IMR-90 (cell line): Measurements from ENCODE around the gene PLBD2. TPM values are rescaled to one million over a fixed set of nuclear protein-coding genes. Genes with fewer than 3 reads are reported as not detected.

ENCODE experiments used
- ATAC-seq: fragments of 200-7000 bp; cut with Tn5 transposase; 2 replicates; pipeline ENCODE4 v1.9.1; 2020; ENCODE audit warnings: low read depth, mild to moderate bottlenecking, moderate library complexity
- BruUV-seq: library from RNA; stranded (reverse); fragments of 400-500 nt; replicated peaks from 2 replicates; lab custom pipeline; 2021; lab: Mats Ljungman, UMichigan
- CTCF ChIA-PET: fragments of 300-600 bp; formaldehyde crosslinking; extraction: SDS; loops from one replicate; lab custom pipeline; 2021; ENCODE audit warnings: antibody characterized with exemption; lab: Yijun Ruan, JAX
- POLR2A ChIA-PET: fragments of 300-600 bp; sonication (Branson Sonifier 250); formaldehyde crosslinking; loops from one replicate; lab custom pipeline; 2022; ENCODE audit warnings: antibody characterized with exemption; ENCODE audit not compliant: unreplicated experiment; lab: Charles Lee
- DNase-seq: peaks from one replicate; pipeline ENCODE4 v3.0.0; 2013
- H2AFZ ChIP-seq: replicated peaks from 2 replicates; pipeline ENCODE3; 2013; ENCODE audit warnings: low read length, mild to moderate bottlenecking; ENCODE audit not compliant: poor library complexity
- H2AK5ac ChIP-seq: 2 replicates; pipeline ENCODE4 v1.6.1; 2013; ENCODE audit warnings: low read depth, low read length, inconsistent platforms
- H2AK9ac ChIP-seq: replicated peaks from 2 replicates; pipeline ENCODE3; 2013; ENCODE audit warnings: mild to moderate bottlenecking, low read depth, low read length, moderate library complexity; ENCODE audit not compliant: poor library complexity
- H2BK120ac ChIP-seq: 2 replicates; pipeline ENCODE4 v1.6.1; 2013; ENCODE audit warnings: low read depth, low read length, inconsistent platforms
- H2BK15ac ChIP-seq: 3 replicates; pipeline ENCODE4 v1.6.1; 2013; ENCODE audit warnings: low read depth, low read length, inconsistent platforms
- H2BK20ac ChIP-seq: 2 replicates; pipeline ENCODE4 v1.6.1; 2013; ENCODE audit warnings: low read depth, mild to moderate bottlenecking, inconsistent platforms, low read length, moderate library complexity
- H2BK5ac ChIP-seq: 2 replicates; pipeline ENCODE4 v1.6.1; 2013; ENCODE audit warnings: mild to moderate bottlenecking, low read depth, low read length, inconsistent platforms; ENCODE audit not compliant: poor library complexity, severe bottlenecking
- H3K14ac ChIP-seq: replicated peaks from 2 replicates; pipeline ENCODE4 v1.6.1; 2013; ENCODE audit warnings: low read depth, low read length, inconsistent platforms
- H3K18ac ChIP-seq: 2 replicates; pipeline ENCODE4 v1.6.1; 2013; ENCODE audit warnings: low read depth, low read length, control low read depth
- H3K23ac ChIP-seq: 2 replicates; pipeline ENCODE4 v1.6.1; 2013; ENCODE audit warnings: low read depth, low read length, inconsistent platforms
- H3K27ac ChIP-seq: 2 replicates; pipeline ENCODE4 v1.5.1; 2013; ENCODE audit warnings: mild to moderate bottlenecking, control low read depth, low read length; ENCODE audit not compliant: insufficient read depth
- H3K27me3 ChIP-seq: 2 replicates; pipeline ENCODE4 v1.6.1; 2013; ENCODE audit warnings: low read length; ENCODE audit not compliant: control insufficient read depth, insufficient read depth
- H3K36me3 ChIP-seq: 2 replicates; pipeline ENCODE4 v1.6.1; 2013; ENCODE audit warnings: low read length, mixed read lengths; ENCODE audit not compliant: control insufficient read depth, insufficient read depth
- H3K4ac ChIP-seq: 2 replicates; pipeline ENCODE4 v1.6.1; 2013; ENCODE audit warnings: low read depth, low read length, inconsistent platforms
- H3K4me1 ChIP-seq: 2 replicates; pipeline ENCODE4 v1.6.1; 2013; ENCODE audit warnings: low read length, mixed read lengths; ENCODE audit not compliant: control insufficient read depth, insufficient read depth
- H3K4me2 ChIP-seq: 2 replicates; pipeline ENCODE4 v1.6.1; 2013; ENCODE audit warnings: low read depth, mild to moderate bottlenecking, control low read depth, low read length, moderate library complexity
- H3K4me3 ChIP-seq: 2 replicates; pipeline ENCODE4 v1.5.1; 2013; ENCODE audit warnings: low read depth, mild to moderate bottlenecking, control low read depth, low read length, moderate library complexity; ENCODE audit not compliant: insufficient read depth
- H3K56ac ChIP-seq: 2 replicates; pipeline ENCODE4 v1.6.1; 2013; ENCODE audit warnings: low read length, inconsistent platforms; ENCODE audit not compliant: insufficient read depth; ENCODE audit errors: extremely low read depth
- H3K79me1 ChIP-seq, 2 experiments: 2 replicates each; pipeline ENCODE4 v1.6.1; 2013; ENCODE audit warnings: low read length in 2 of 2, inconsistent platforms in 1 of 2, low read depth in 1 of 2
- H3K9ac ChIP-seq: 2 replicates; pipeline ENCODE4 v1.6.1; 2013; ENCODE audit warnings: low read depth, low read length, control low read depth
- H3K9me1 ChIP-seq: 2 replicates; pipeline ENCODE4 v1.6.1; 2013; ENCODE audit warnings: low read length, inconsistent platforms; ENCODE audit not compliant: insufficient read depth
- H3K9me3 ChIP-seq: 2 replicates; pipeline ENCODE4 v1.6.1; 2013; ENCODE audit warnings: low read length; ENCODE audit not compliant: control insufficient read depth, insufficient read depth
- H4K20me1 ChIP-seq: 2 replicates; pipeline ENCODE4 v1.6.1; 2013; ENCODE audit warnings: low read length, inconsistent platforms; ENCODE audit not compliant: insufficient read depth
- H4K5ac ChIP-seq: 2 replicates; pipeline ENCODE4 v1.6.1; 2013; ENCODE audit warnings: mild to moderate bottlenecking, low read depth, low read length, control low read depth
- H4K8ac ChIP-seq, 2 experiments: 2 replicates each; pipeline ENCODE4 v1.6.1; 2013; ENCODE audit warnings: low read depth in 2 of 2, low read length in 2 of 2, control low read depth in 1 of 2, inconsistent platforms in 1 of 2
- H4K91ac ChIP-seq: 2 replicates; pipeline ENCODE4 v1.6.1; 2013; ENCODE audit warnings: low read depth, low read length, inconsistent platforms; ENCODE audit not compliant: insufficient read depth
- BHLHE40 ChIP-seq: fragments of 150-350 bp; IDR thresholded peaks from 2 replicates; pipeline ENCODE4 v1.6.1; 2016; ENCODE audit warnings: mild to moderate bottlenecking, low read depth, low read length
- CEBPB ChIP-seq: IDR thresholded peaks from 2 replicates; pipeline ENCODE4 v1.6.1; 2012; ENCODE audit warnings: low read depth, low read length, improper control_type of control experiment
- CHD1 ChIP-seq: IDR thresholded peaks from 2 replicates; pipeline ENCODE4 v1.6.1; 2012; ENCODE audit warnings: low read depth, low read length, improper control_type of control experiment
- CTCF ChIP-seq: conservative IDR thresholded peaks from 2 replicates; pipeline ENCODE4 v1.5.1; 2012; ENCODE audit warnings: mild to moderate bottlenecking, low read depth, low read length, improper control_type of control experiment
- ELK1 ChIP-seq: fragments of 150-350 bp; IDR thresholded peaks from 2 replicates; pipeline ENCODE4 v1.6.1; 2016; ENCODE audit warnings: low read depth, mild to moderate bottlenecking, low read length, moderate library complexity, borderline replicate concordance
- FOS ChIP-seq: fragments of 150-350 bp; IDR thresholded peaks from 2 replicates; pipeline ENCODE4 v1.6.1; 2016; ENCODE audit warnings: low read depth, low read length
- MAFK ChIP-seq: IDR thresholded peaks from 2 replicates; pipeline ENCODE4 v1.6.1; 2012; ENCODE audit warnings: low read depth, low read length, improper control_type of control experiment
- MAZ ChIP-seq: IDR thresholded peaks from 2 replicates; pipeline ENCODE4 v1.6.1; 2012; ENCODE audit warnings: low read depth, mild to moderate bottlenecking, low read length, improper control_type of control experiment, moderate library complexity, borderline replicate concordance
- MXI1 ChIP-seq: IDR thresholded peaks from 2 replicates; pipeline ENCODE4 v1.6.1; 2012; ENCODE audit warnings: low read depth, mild to moderate bottlenecking, low read length, moderate library complexity, borderline replicate concordance
- NFE2L2 ChIP-seq: fragments of 150-350 bp; IDR thresholded peaks from 2 replicates; pipeline ENCODE4 v1.6.1; 2016; ENCODE audit warnings: low read depth, mild to moderate bottlenecking, low read length
- POLR2A ChIP-seq: IDR thresholded peaks from 2 replicates; pipeline ENCODE4 v1.6.1; 2012; ENCODE audit warnings: mild to moderate bottlenecking, low read depth, low read length
- RAD21 ChIP-seq: IDR thresholded peaks from 2 replicates; pipeline ENCODE4 v1.6.1; 2012; ENCODE audit warnings: low read length, improper control_type of control experiment
- RCOR1 ChIP-seq: IDR thresholded peaks from 2 replicates; pipeline ENCODE4 v1.6.1; 2012; ENCODE audit warnings: mild to moderate bottlenecking, low read length, improper control_type of control experiment; ENCODE audit not compliant: insufficient replicate concordance
- RFX5 ChIP-seq: IDR thresholded peaks from 2 replicates; pipeline ENCODE4 v1.8.0; 2012; ENCODE audit warnings: low read depth, mild to moderate bottlenecking, low read length, moderate library complexity
- SMC3 ChIP-seq: fragments of 150-350 bp; IDR thresholded peaks from 2 replicates; pipeline ENCODE4 v1.6.1; 2016; ENCODE audit warnings: low read depth, mild to moderate bottlenecking, antibody characterized with exemption, low read length, moderate library complexity
- WGBS, 2 experiments: methylation state at CpG; one replicate each; pipeline versions ENCODE4 v1.1.5 to v1.1.7; 2013; ENCODE audit warnings: missing lambda C conversion rate in 2 of 2; ENCODE audit not compliant: insufficient read length in 1 of 2; ENCODE audit errors: extremely low coverage in 2 of 2; 5-methylcytosine and 5-hydroxymethylcytosine counted together
- dilution Hi-C: fragments of 300-500 bp; cut with HindIII; formaldehyde crosslinking; loops from one replicate; pipeline ENCODE4 v1.14.3; 2018; ENCODE audit warnings: low sequenced_read_pairs; ENCODE audit not compliant: unreplicated experiment
- in situ Hi-C: fragments of 300-500 bp; cut with MboI; formaldehyde crosslinking; loops from 3 replicates; pipeline ENCODE4 v1.14.3; 2019; ENCODE audit warnings: low sequenced_read_pairs, inconsistent platforms, mixed read lengths
- intact Hi-C: fragments of 100-400 bp; cut with micrococcal nuclease; formaldehyde crosslinking; loops from 2 replicates; pipeline ENCODE4 v1.10.0; 2022
- polyA plus RNA-seq, 3 experiments: library from polyadenylated mRNA; depleted of rRNA; stranded (reverse); fragments of >200 nt; gene quantifications; 2 replicates each; pipeline ENCODE4 v1.2.3, GENCODE V29; 2012; ENCODE audit warnings: low replicate concordance in 1 of 3
- total RNA-seq: library from RNA; depleted of rRNA; stranded (reverse); fragments of >200 nt; gene quantifications from 2 replicates; pipeline ENCODE4 v1.2.3, GENCODE V29; 2012
- TF ChIP-seq, protein P1 (sequence below): fragments of 150-350 bp; IDR thresholded peaks from 2 replicates; pipeline ENCODE4 v1.6.1; 2017; ENCODE audit warnings: mild to moderate bottlenecking, antibody characterized with exemption, low read length, low read depth

PLBD2 gene
- total and polyA plus RNA-seq, 2 of the 4 experiments (the other 2 are of a cell fraction), result 7.3 to 44.5 TPM

DNA sequence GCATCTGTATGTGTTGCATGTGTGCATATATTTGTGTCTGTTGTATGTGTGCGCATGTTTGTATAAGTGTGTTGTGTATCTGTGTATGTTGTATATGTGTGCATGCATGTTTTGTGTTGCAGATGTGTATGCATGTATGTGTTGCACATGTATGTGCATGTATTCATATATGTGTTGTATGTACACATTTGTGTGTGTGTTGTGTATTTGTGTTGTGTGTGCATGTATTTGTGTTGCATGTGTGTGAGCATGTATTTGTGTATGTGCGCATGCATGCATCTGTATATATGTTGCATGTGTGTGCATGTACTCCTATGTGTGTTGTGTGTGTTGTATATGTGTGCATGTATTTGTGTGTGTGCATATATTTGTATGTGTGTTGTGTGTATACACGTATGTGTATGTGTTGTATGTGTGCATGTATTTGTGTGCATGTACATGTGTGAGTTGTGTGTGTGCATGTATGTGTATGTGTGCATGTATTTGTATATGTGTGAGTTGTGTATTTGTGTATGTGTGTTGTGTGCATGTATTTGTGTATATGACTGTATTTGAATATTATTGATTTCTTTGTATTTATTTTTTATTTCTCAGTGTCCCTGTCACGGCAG is 40.2 kb upstream of the PLBD2 start:
- TF ChIP-seq MAFK (no peak), RAD21 (no peak), CHD1 (no peak), RFX5 (no peak), CTCF (no peak), NFE2L2 (no peak), MAZ (no peak), BHLHE40 (no peak), CEBPB (no peak), RCOR1 (no peak), MXI1 (no peak), SMC3 (no peak), FOS (no peak), ELK1 (no peak), POLR2A (no peak)
- TF ChIP-seq, protein P1, sequence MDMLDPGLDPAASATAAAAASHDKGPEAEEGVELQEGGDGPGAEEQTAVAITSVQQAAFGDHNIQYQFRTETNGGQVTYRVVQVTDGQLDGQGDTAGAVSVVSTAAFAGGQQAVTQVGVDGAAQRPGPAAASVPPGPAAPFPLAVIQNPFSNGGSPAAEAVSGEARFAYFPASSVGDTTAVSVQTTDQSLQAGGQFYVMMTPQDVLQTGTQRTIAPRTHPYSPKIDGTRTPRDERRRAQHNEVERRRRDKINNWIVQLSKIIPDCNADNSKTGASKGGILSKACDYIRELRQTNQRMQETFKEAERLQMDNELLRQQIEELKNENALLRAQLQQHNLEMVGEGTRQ, result no peak
- no peak overlapping the region for H3K18ac ChIP-seq
- H2AK5ac ChIP-seq, result no peak overlapping the region
- no peak overlapping the region for H4K5ac ChIP-seq
- no peak overlapping the region for H3K4me2 ChIP-seq
- DNase-seq, result no peak
- H2BK120ac ChIP-seq, result no peak overlapping the region
- H3K36me3 ChIP-seq, result peaks cover 11% of the 10 kb centered on the region
- no peak for ATAC-seq
- ChIA-PET CTCF (no interaction called here), POLR2A (no interaction called here)
- no peak overlapping the region for H3K9ac ChIP-seq
- no peak overlapping the region for H3K4me3 ChIP-seq
- H3K9me1 ChIP-seq, result peaks cover 8% of the 10 kb centered on the region; the same call in 1 of the 2 replicates
- H3K23ac ChIP-seq, result no peak overlapping the region
- H2BK5ac ChIP-seq, result no peak overlapping the region
- H2AFZ ChIP-seq, result no peak overlapping the region
- H3K4ac ChIP-seq, result no peak overlapping the region
- intact Hi-C loops (no loop called here), dilution Hi-C loops (no loop called here), in situ Hi-C loops (loop anchor here (10.0 kb wide), 1 partner anchor 597 kb away; no protein-coding TSS in a partner anchor)
- no peak overlapping the region for H2BK15ac ChIP-seq
- H3K9me3 ChIP-seq, result peaks cover 2% of the 10 kb centered on the region; the same call in 1 of the 2 replicates
- no peak overlapping the region for H3K56ac ChIP-seq
- no peak overlapping the region for H4K91ac ChIP-seq
- peaks cover 4% of the 10 kb centered on the region for H3K4me1 ChIP-seq
- no peak overlapping the region for H4K8ac ChIP-seq
- BruUV-seq, result no TSS peak
- no peaks in the 10 kb centered on the region for H3K27me3 ChIP-seq
- no peak overlapping the region for H3K14ac ChIP-seq
- 97% methylated on average over 3 of the region's 4 CpGs; no CpG with 5 or more reads in 1 of the 2 experiments for WGBS, 2 experiments
- no peaks in the 10 kb centered on the region for H4K20me1 ChIP-seq
- peaks cover 3 to 6% of the 10 kb centered on the region in 2 experiments; a peak in 2 of 4 replicates for H3K79me1 ChIP-seq
- no peak overlapping the region for H2BK20ac ChIP-seq
- no peak overlapping the region for H3K27ac ChIP-seq
- H2AK9ac ChIP-seq, result no peak overlapping the region
